HEK293 (cell line): ENCODE measurements around the gene PLCL2.

Experiments used
- ZFP3 ChIP-seq: fragments of 450-650 bp; formaldehyde crosslinking; IDR thresholded peaks from 2 replicates; pipeline ENCODE4 v1.5.1; 2016; ENCODE audit warnings: low read depth, missing biosample characterization, missing genetic modification characterization
- ZNF621 ChIP-seq: fragments of 450-650 bp; formaldehyde crosslinking; IDR thresholded peaks from 2 replicates; pipeline ENCODE4 v1.5.1; 2017; ENCODE audit warnings: missing biosample characterization, missing genetic modification characterization
- ZNF785 ChIP-seq: fragments of 450-650 bp; formaldehyde crosslinking; IDR thresholded peaks from 2 replicates; pipeline ENCODE4 v1.5.1; 2016; ENCODE audit warnings: missing biosample characterization, missing genetic modification characterization
- TF ChIP-seq, protein P1 (sequence below): fragments of 450-650 bp; formaldehyde crosslinking; IDR thresholded peaks from 2 replicates; pipeline ENCODE4 v1.5.1; 2016; ENCODE audit warnings: missing biosample characterization, missing genetic modification characterization

DNA sequence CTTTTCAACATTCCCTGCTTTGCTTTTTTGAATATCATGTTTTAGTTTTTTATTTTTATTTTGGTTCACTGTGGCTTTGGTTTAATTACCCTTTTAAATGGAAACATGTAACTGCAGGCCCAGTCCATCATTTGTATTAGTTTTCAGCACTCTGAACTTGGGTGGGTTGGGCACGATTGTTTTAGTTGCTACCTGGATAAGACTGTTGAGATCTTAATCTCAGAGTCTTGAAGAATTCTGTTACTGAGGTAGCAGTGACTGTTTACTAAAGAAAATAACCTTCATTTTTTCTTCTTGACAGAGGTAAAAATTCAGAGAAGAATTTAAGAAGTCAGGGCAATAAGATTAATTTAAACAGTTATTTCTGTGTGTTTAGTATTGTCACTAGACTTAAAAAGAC, 15.2 kb downstream of the PLCL2 start:
- TF ChIP-seq ZNF621 (no peak), ZNF785 (tag by site-specific recombination) (no peak), ZFP3 (tag by site-specific recombination) (no peak)
- TF ChIP-seq, protein P1, sequence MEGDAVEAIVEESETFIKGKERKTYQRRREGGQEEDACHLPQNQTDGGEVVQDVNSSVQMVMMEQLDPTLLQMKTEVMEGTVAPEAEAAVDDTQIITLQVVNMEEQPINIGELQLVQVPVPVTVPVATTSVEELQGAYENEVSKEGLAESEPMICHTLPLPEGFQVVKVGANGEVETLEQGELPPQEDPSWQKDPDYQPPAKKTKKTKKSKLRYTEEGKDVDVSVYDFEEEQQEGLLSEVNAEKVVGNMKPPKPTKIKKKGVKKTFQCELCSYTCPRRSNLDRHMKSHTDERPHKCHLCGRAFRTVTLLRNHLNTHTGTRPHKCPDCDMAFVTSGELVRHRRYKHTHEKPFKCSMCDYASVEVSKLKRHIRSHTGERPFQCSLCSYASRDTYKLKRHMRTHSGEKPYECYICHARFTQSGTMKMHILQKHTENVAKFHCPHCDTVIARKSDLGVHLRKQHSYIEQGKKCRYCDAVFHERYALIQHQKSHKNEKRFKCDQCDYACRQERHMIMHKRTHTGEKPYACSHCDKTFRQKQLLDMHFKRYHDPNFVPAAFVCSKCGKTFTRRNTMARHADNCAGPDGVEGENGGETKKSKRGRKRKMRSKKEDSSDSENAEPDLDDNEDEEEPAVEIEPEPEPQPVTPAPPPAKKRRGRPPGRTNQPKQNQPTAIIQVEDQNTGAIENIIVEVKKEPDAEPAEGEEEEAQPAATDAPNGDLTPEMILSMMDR: no peak
